Activated CD8-positive, alpha-beta memory T cell treated with anti-CD3 and anti-CD28 coated beads for 48 hours (primary cell): Measurements from ENCODE around the gene FAM114A1.
"Not testable (repeated sequence)": the region's sequence is repeated elsewhere in the genome, so short reads cannot be mapped to it uniquely, and the experiment has no call there.

ENCODE experiments used
- DNase-seq, 3 experiments: peaks; one replicate each; pipeline ENCODE4 v3.0.0-alpha.2; 2020; ENCODE audit warnings: low read depth in 2 of 3, low spot score in 2 of 3

Gene FAM114A1

DNA sequence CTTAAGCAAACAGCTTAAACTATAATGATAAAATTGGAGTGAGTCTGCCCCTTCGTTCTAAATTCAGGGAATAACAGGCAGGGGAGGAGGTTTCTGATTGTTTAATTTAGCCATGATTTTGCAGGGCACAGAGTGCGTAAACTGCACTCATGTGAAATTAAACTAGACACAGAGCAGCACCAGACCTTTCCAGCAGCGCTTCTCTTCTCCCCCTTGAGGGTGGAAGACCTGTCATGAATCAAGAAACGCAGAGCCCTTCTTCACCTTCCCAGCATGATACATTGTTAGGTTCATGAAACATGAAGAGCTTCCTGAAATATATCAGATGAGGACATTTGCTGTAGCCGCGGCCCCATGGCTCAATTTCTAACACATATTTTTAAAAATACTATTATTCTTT lies 63.1 kb downstream of the FAM114A1 start:
- no peak for DNase-seq

DNA sequence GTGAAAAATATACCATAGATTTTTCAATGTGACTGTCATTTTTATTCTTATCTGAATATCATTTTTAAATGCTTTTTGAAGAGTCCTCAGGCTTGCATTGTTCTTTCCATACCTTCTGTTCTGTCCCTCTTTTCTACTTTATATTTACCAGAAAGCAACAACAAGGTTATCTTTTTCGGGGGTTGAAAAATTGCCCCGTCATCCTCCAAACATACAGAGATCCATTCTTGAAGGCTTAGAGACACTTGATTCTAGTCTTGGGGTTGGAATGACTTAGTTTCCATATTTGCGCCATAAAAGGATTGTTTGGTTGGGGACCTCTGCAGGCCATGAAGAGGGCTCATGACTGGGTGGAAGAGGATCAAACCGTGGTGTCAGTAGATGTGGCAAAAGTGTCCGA lies 63.5 kb downstream of the FAM114A1 start:
- DNase-seq = no peak

DNA sequence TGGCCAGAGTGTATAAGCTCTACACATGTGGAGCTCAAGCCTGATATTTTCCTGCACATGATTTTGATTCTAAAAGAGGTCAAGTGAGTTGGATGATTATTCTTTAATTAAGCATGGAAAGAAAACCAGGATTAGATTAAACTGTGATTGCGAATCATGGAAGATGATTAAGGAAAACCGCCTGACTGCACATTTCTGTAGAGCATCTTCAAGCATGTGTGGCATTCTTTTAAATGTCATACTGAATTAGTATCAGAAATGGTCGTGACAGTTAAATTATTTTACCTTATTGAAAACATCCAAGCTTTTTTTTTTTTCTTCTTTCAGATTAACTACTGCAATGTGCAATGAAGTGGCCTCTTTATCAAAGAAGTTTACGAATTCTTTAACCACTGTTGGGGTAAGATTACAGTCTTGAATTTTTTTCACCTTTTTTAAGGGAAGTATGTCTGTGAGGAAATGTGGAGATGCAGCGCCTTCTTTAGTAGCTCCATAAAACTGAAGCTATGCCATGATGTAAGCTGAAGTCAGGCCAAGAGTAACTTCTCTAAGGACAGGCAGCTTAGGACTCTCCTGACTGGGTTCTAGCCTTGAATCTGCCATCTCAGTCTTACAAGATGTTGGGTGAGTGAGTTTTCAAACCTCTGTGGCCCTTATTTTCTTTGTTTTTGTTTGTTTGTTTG lies 67.9 kb downstream of the FAM114A1 start:
- no peak for DNase-seq

DNA sequence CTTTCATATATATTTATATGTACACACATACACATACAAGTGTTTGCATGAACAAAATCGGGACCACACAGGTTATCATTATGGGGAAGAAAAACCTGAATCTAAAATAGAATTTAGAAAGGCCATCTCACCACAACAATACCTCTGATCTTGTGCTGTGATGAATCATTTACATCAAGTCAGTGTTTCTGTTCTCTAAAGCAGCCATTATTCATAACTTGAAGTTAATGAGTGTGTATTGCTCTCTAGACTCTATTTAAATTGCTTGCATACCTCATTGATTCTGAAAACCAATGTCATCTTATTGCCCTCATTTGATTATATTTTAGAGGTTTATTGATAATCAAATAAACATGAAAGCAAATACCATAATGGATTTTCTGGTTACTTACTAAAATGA lies 71.6 kb downstream of the FAM114A1 start:
- no peak for DNase-seq

DNA sequence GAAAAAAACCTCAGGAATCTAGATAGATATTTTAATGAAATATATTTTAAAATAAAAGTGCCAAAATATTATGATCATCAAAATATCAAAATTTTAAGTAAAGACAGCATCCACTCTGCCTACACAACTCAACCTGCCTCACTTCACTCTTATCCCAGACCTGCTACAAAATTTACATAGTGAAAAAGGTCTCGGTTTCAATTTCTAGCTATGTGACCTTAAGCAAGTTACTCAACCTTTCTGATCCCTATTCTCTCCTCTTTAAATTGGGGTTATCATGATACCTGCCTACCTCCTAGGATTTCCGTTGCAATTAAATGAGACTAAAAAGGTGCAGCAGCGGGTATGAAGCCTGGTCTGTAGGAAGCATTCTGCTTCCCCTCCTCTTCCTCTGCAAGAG lies 72.9 kb downstream of the FAM114A1 start:
- no peak for DNase-seq

DNA sequence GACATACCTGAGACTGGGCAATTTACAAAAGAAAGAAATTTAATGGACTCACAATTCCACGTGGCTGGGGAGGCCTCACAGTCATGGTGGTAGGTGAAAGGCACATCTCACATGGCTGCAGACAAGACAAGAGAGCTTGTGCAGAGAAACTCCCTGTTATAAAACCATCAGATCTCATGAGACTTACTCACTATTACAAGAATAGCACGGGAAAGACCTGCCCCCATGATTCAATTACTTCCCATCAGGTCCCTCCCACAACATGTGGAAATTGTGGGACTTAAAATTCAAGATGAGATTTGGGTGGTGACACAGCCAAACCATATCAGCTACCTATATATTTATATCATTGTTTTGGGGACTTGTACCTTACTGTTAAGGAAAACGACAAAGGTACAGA lies 74.3 kb downstream of the FAM114A1 start:
- DNase-seq = not testable (repeated sequence)

DNA sequence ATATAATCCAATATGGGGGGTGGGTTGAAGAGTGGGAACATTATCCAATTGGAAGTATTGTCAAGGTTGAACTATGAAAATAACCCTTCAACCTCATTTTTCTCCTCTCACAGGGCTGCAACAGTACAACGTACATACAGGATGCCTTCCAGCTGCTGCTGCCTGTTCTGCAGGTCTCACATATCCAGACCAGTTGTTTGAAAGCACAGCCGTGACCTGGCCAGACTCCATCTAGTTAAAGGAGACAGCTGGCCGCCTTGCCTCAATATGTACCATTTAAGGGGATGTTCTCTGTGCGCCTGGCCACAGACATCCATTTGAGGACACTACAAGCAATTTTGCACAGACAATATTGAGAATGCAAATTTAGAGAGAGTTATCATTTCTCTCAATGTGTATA lies 75.7 kb downstream of the FAM114A1 start:
- DNase-seq = no peak

DNA sequence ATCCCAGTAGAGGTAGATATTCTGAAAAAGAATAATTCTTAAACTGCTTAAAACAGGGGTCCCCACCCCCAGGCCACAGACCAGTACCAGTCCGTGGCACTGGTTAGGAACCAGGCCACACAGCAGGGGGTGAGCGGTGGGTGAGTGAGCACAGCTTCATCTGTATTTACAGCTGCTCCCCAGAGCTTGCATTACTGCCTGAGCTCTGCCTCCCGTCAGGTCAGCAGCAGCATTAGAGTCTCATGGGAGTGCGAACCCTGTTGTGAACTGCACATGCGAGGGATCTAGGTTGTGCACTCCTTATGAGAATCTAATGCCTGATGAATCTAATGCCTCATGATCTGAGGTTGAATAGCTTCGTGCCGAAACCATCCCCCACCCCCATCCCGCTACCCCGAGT lies 76.8 kb downstream of the FAM114A1 start:
- DNase-seq = no peak

DNA sequence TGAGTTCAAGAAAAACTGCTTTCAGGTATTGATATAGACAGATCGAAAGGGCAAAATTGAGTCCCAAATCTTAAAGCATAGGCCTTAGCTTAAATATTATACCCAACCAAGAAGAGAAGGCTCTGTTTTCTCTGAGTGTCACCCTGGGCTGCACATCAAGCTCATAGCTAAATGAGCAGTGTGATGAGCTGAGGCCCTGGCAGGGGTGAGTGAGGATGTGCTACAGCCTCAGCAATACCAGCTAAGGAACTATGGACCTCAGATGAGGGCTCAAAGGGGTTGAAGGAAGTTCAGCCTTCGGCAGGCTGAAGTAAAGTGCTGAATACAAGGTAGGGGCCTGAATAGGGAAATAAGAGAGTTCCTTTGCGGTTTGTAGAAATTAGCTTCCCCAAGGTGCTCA lies 79.3 kb downstream of the FAM114A1 start:
- no peak for DNase-seq

DNA sequence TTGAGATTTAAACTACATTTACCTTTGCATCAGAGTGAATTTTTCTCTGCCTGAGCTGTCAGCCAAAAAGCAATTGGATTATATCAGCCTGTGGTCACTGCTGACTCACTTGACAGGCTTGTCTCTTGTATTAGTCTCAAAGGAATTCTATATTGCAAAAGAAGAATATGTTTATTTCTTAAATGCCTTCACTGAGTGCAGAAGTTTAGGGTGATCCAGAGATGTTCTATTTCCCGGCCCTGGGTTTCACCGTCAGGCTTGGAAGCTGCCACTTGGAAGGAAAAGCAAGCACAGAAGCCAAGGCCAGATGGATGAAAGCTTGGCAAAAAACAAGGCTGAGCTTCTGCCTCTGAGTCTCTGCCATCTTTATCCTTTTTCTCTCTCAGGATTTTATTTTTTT lies 80.9 kb downstream of the FAM114A1 start:
- no peak for DNase-seq

DNA sequence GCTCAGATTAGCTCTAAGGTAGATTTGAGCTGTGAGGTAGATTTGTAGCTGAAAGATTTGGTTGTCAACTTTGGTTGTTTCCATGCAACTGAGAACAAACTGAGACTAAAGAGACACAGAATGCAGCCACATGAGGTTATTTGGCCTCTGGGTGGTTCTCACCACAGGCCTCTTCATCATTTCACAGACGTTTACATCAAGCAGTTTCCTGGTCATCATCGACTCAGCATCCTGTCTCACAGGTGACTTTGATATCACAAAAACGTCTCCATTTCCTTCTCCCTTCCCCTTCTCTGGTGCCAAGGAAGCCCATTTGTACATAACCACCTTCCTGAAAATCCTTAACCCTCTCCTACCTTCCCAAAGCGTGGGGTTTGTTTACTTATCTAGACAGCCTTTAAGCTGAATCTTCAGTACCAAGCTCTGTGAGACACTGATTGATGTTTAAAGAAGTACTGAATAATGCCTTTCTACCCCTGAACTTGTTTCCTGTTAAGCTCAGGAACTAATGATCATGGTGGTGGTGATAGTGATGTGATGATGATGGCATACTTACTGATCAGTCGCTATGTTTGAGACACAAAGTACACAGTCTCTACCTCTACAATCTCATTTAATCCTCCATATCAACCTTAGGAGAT lies 81.9 kb downstream of the FAM114A1 start:
- DNase-seq = no peak

DNA sequence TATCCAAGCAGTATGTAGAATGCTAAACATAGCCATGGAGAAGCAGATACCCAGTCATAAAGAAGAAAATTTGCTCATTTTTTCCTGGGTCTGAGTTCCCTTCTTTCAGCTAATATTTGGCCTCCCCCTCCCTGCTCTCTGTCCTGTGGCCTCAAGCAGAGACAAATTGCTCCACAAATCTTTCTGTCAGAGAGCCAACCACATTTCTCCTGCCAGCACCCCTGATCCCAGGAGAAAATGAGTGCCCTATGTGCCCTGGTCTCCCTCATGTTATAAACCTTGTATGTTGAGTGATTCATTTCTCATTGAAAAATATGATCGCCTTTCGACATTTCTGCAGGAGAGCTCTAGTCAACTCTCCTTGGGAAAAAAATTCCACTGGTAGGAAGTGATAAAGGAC lies 82.6 kb downstream of the FAM114A1 start:
- no peak for DNase-seq

DNA sequence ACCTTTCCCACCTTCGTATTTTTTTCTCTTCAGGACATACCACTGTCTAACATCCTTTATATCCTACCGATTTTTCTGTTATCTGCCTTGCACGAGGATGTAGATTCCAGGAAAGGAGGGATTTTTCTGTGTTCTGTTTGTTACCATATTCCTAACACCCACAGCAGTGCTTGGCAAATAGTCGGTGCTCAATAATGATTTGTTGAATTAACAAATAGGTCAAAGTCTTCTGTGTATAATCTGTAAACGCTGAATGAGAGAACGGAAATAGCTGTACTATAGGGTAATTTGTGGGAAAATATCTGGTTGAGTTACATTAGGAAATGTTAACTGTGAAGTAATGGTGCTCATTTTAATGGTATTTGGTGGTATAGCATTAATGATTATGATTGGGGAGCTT lies 83.1 kb downstream of the FAM114A1 start:
- no peak for DNase-seq

DNA sequence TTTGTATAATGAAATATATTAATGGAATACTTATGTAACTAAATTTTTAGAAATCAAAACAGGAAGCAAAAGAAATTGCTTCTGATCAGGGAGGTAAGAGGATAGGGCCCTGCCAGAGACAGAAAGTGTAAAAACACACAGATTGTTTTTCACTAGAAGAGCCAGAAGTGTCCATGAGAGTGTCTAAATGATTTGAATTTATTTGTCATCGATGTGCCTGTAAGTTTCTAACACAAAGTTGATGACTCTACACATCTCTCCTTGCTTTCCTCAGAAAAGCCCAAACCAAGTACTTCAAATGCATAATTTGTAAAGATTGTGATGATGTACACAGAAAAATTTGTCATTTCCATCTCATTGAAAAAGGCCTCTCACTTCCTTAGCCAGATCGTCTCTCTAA lies 84.0 kb downstream of the FAM114A1 start:
- DNase-seq = no peak

DNA sequence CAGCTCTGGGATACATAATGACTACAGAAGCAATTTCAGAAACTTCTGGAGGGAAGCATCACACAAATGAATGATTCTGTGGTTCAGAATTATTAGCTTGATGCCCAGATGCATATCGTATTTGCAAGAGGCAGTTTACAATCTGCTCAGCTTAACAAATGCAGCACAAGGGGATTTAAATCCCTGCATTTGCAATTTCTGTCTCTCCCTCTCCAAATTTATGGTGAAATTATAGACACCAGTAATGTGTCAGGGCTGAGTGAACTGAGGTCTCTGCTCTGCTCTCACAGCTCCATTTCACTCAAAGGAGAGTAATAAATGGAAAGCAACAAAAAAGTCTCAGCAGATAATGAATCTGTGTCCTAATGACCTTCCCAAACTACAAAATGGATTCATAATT lies 84.4 kb downstream of the FAM114A1 start:
- no peak for DNase-seq

DNA sequence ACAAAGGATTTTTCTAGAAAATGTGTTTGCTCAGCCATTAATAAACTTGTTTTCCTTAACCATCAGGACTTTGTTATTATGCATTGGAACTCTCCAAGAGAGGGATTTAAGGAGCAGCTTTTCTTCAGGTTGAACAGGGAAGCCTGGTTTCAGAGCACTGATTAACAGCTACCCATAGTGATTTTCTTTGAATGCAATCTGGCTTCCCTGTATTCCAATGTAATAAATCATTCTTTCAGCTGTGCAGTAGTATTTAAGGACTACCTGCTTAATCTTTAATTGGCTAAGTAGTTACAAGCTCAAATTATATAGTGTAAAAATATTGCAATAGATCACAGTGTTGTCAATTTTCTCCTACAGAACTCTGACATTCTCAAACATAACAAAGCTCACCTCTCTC lies 87.1 kb downstream of the FAM114A1 start:
- no peak for DNase-seq

DNA sequence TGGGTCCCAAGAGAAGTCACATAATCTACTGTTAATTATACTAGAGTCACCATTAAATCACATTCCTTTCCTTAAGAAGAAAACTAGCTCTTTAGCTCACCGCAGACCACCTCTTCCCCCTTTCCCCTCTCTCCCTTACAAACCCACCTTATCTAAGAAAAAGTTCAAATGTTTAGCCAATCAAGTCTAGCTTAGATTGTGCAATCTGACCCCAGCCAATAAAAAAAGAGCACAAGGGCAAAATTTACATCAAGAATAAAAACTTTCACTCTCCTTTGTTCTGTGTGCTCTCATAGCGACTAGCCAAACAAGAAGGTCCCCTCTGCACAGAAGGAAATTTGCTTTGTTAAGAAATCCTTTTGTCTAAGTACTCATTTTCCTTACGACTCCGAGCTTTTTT lies 88.4 kb downstream of the FAM114A1 start:
- no peak for DNase-seq

DNA sequence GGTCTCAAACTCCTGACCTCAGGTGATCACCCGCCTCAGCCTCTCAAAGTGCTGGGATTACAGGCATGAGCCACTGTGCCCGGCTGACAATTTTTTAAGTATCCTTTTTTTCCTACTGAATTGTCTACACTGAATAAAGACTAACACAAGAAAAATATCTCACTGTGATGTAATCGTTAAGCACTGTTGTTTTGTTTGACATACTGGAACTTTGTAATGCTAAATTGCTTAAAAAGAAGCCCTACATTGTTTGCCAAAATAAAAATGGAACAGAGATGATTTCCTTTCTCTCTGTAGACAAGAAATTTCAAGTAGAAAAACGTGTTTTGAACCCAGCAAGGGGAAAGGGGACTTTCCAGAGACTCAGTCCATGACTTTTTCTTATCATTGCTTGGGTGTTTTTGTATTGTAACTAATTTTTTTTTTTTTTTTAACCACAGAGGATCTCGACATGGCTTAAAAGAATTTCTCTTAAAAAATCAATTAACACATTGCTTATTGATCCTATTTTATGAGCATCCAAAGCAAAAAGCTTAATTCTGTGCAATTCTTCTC lies 89.7 kb downstream of the FAM114A1 start:
- DNase-seq = no peak

DNA sequence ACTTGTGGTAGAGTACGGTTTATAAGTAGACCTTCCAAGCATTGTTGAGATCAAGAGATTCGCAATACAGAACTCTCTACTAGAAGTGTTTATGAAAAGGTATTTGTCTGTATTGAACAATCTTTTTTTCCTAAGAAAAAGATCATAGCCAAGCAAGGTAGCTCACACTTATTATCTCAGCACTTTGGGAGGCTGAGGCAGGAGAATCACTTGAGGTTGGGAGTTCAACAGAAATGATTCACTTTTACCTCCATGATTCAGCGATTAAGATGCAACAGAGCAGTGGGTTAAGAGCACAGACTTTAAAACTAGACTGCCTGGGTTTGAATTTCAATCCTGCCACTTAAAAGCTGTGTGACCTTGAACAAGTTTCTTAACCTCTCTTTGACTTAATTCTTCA lies 90.3 kb downstream of the FAM114A1 start:
- DNase-seq = no peak

DNA sequence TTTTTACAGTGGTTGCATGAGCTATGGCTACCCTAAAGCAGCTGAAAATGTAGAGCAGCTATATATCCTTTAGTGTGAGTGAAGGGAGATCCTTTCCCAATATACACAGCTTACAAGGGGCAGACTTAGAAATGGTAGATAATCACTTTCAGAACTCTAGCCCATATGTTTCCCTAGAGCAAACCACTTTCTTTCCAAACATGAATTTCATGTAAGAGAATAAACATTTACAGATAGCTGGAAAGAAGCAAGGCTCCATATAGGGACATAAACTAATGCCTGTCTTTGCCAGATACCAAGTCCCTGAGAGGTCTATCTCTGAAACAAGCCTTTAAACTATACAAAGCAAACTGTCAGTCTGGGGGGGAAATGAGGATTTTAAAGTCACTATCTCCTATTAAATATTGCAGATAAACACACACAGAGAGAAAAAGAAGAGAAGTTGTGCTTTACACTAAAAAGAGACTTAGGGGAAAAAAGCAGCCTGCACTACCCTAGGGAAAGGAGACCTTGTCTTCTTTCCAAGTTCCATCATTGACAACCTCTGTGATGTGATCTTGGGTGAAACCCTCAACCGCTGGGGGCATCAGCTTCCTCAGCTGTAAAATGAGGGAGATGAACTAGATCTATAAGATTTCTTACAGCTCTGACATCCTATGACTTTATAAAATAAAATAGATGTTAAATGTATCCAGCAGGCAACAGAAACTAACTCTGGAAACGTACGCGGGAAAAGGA lies 91.0 kb downstream of the FAM114A1 start:
- no peak for DNase-seq

DNA sequence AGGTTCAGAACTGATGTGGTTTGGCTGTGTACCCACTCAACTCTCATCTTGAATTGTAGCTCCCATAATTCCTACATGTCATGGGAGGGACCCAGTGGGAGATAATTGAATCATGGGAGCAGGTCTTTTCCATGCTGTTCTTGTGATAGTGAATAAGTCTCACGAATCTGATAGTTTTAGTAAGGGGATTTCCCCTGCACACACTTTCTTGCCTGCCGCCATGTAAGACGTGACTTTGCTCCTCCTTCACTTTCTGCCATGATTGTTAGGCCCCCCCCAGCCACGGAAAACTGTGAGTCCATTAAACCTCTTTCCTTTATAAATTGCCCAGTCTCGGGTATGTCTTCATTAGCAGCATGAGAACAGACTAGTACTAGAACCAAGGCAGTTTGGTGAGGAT lies 91.6 kb downstream of the FAM114A1 start:
- DNase-seq = not testable (repeated sequence)
